GM12878 (cell line): Measurements from ENCODE around the gene TXNIP.

ENCODE experiments used
- CHD1 ChIP-seq: IDR thresholded peaks from 2 replicates; pipeline ENCODE4 v1.6.1; 2012; ENCODE audit warnings: low read depth, low read length, improper control_type of control experiment
- POLR2AphosphoS5 ChIP-seq: IDR thresholded peaks from 2 replicates; pipeline ENCODE4 v1.6.1; 2011; ENCODE audit warnings: mild to moderate bottlenecking, low read length, inconsistent platforms
- SMC3 ChIP-seq: IDR thresholded peaks from 2 replicates; pipeline ENCODE4 v1.6.1; 2011; ENCODE audit warnings: low read length, improper control_type of control experiment, borderline replicate concordance
- TAF1 ChIP-seq: IDR thresholded peaks from 2 replicates; pipeline ENCODE4 v1.6.1; 2011; ENCODE audit warnings: mild to moderate bottlenecking, low read depth, low read length, borderline replicate concordance
- TARDBP ChIP-seq: IDR thresholded peaks from 2 replicates; pipeline ENCODE4 v1.6.1; 2016; ENCODE audit warnings: borderline replicate concordance

- TF ChIP-seq TAF1 (no peak), POLR2AphosphoS5 (no peak), TARDBP (no peak), SMC3 (no peak), CHD1 (no peak)
These were observed 6.0 kb downstream of the TXNIP start for GRCh38 chr1:145990249-145990855.
